Renal cortical epithelial cell (primary cell): ENCODE measurements around the gene PRPF40B. TPM values are rescaled to one million over a fixed set of nuclear protein-coding genes. Genes with fewer than 3 reads are reported as not detected.

Experiments
- DNase-seq: peaks from one replicate; pipeline ENCODE4 v3.0.0-alpha.2; 2011; ENCODE audit warnings: low read depth
- total RNA-seq: library from RNA; depleted of rRNA; stranded (reverse); fragments of >200 nt; gene quantifications from 2 replicates; pipeline ENCODE4 v1.2.3, GENCODE V29; 2014

Gene PRPF40B
- total RNA-seq, 1 donor from 2014 or later: 17.3 TPM

- DNase-seq: no peak
These were observed 12.3 kb downstream of the PRPF40B start for GRCh38 chr12:49635656-49636055.

GRCh38 chr12:49636574-49636973 lies 13.2 kb downstream of the PRPF40B start:
- no peak for DNase-seq

- DNase-seq: peak; percentile 53
These were observed 13.8 kb downstream of the PRPF40B start for GRCh38 chr12:49636979-49637755.

GRCh38 chr12:49641748-49642369 lies 18.5 kb downstream of the PRPF40B start:
- no peak for DNase-seq

DNA sequence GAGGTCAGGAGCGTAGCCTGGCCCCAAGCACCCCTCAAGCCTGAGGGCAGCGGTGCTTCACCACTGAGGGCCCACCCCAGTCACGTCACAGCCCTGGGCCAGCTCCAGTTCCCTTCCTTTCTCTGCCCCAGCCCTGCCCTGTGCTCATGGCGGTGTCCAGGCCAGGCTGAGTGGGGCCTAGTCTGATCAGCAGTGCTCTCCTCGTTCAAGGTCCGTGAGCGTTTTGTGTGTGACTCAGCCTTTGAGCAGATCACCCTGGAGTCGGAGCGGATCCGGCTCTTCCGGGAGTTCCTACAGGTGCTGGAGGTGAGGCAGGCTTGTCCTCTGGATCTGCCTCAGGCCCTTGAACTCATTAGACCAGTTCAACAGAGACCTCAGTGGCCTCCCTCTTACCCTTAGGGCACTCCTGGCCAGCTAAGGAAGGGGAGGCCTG lies 19.0 kb downstream of the PRPF40B start:
- DNase-seq: no peak

GRCh38 chr12:49643135-49643534 lies 19.8 kb downstream of the PRPF40B start:
- DNase-seq: no peak

GRCh38 chr12:49643961-49644619 lies 20.7 kb downstream of the PRPF40B start:
- no peak for DNase-seq

GRCh38 chr12:49644620-49644994 lies 21.2 kb downstream of the PRPF40B start:
- DNase-seq: peak; percentile 46

- DNase-seq: no peak
These were observed 22.0 kb downstream of the PRPF40B start for GRCh38 chr12:49645146-49646039.

DNA sequence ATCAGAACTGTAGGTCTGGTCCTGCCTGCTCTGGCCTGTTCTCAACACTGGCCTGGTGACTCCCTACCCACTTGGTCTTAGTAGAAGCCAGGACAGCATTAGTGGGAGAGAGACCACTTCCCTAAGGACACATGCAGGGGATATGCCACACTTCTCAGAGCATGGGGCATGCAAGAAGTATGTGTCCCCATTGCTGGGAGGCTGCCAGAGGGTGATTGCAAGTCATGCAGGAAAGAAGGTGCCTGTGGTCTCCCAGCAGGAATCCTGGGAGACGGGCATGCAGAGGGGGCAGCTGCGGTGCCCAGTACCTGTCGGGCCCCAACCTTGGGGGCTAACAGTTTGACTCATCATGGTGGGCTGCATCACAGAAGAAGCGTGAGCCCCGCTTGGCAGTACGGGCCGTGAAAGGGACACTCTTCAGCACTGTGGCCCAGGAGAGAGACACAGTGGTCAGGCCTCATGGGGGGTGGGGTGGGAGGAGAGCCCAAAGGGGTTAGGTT lies 23.0 kb downstream of the PRPF40B start:
- DNase-seq: no peak

- no peak for DNase-seq
These were observed 23.7 kb downstream of the PRPF40B start for GRCh38 chr12:49646871-49647654.

DNA sequence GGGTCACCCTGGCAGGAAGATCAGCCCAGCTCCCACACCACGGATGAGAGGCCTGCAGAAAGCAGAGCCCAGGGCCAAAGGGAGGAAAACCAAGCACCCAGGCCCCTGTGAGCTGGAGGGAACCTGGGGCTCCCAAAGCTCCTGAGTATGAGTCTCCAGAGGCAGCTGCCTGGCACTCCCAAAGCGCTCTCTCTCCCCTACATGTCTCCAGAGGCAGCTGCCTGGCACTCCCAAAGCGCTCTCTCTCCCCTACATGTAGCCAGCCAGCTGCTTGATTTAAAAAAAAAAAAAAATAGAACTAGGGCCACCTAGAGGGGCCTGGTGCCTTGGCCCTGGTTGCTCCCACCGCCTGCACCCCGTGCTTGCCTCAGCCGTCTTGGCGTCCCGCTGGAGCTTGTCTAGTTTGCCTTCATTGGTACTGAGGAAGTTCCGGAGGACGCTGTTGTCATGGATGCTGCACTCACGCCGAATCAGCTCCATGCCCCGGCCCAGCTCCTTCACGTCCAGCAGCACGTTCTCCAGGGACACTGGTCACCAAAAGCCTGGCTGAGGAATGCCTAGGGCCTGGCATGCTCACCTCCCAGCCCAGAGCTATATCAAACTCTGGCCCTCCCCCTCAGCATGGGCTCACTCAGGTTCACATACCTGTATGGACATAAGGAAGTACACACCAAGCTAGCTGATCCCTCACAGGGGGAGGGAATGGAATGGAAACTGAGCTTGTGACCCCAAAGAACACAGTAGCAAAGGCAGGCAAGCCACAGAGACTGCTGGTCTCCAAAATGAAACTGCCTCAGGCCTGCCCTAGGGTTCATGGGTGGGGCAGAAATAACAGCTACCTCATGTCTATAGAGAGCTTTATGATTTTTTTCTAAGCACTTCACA lies 24.7 kb downstream of the PRPF40B start:
- DNase-seq: no peak

DNA sequence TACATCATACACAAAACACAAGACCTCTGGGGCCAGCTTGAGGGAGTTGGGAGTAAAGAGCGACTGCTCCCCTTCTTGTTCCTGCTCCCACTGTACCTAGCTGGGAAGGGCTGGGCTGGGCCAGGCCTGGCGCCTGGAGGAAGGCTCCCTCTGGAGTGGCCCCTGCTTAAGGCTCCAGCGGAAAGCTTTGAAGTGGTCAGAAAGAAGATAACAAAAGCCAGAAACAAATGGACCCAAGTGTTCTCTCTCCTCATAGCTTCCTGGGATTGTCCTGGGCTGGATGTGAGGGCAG lies 25.3 kb downstream of the PRPF40B start:
- DNase-seq: no peak

GRCh38 chr12:49649445-49649844 lies 26.1 kb downstream of the PRPF40B start:
- no peak for DNase-seq

GRCh38 chr12:49649892-49650291 lies 26.5 kb downstream of the PRPF40B start:
- no peak for DNase-seq

GRCh38 chr12:49651855-49652254 lies 28.5 kb downstream of the PRPF40B start:
- DNase-seq: no peak

- no peak for DNase-seq
These were observed 29.7 kb downstream of the PRPF40B start for GRCh38 chr12:49652921-49653520.

DNA sequence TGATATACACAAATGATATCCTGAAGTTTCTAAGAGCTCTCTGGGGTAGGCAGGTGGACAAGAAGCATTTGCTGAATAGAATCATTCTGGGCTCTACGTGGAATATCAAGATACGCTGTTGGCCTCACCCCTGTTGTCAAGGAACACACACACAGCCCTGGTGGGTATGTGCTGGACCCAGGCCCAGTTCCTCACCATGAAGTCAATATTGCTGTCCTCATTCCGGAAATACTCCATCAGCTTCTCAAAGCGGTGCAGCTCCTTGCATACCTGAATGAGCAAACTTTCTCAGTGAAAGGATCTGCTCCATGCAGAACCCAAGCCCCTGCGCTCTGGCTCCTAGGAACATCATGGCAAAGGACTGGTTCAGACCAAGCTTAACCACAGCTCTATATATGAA lies 31.4 kb downstream of the PRPF40B start:
- DNase-seq: no peak

- DNase-seq: no peak
These were observed 32.4 kb downstream of the PRPF40B start for GRCh38 chr12:49655595-49656236.
